GM18519 (cell line): ENCODE results near the gene CYP27A1.

ENCODE experiments used
- ATAC-seq: cut with Tn5 transposase; IDR thresholded peaks from one replicate; pipeline ENCODE4 v1.9.1; 2021; ENCODE audit warnings: mild to moderate bottlenecking, moderate library complexity; ENCODE audit not compliant: unreplicated experiment, low FRiP score

CYP27A1 gene

GRCh38 chr2:218856167-218856895, 74.4 kb downstream of the CYP27A1 start:
- ATAC-seq = no peak

- ATAC-seq = no peak
Observed at GRCh38 chr2:218856896-218857243, 74.9 kb downstream of the CYP27A1 start.

- no peak for ATAC-seq
Observed at GRCh38 chr2:218857371-218858137, 75.6 kb downstream of the CYP27A1 start.

- ATAC-seq = no peak
Observed at GRCh38 chr2:218858138-218858445, 76.1 kb downstream of the CYP27A1 start.

GRCh38 chr2:218858671-218859555, 77.0 kb downstream of the CYP27A1 start:
- no peak for ATAC-seq

GRCh38 chr2:218859556-218859987, 77.6 kb downstream of the CYP27A1 start, which contains the start of gene WNT6:
WNT6 (plus strand) TSS chr2:218859805; CDS start chr2:218860038, 233 bp downstream.
- ATAC-seq = no peak

GRCh38 chr2:218859988-218860831, 78.3 kb downstream of the CYP27A1 start:
- no peak for ATAC-seq

GRCh38 chr2:218860950-218861381, 79.0 kb downstream of the CYP27A1 start:
- ATAC-seq = no peak

GRCh38 chr2:218861645-218862318, 79.8 kb downstream of the CYP27A1 start:
- no peak for ATAC-seq

GRCh38 chr2:218863021-218863520, 81.1 kb downstream of the CYP27A1 start:
- no peak for ATAC-seq
